ENCODE results near the gene HUS1B. TPM values are rescaled to one million over a fixed set of nuclear protein-coding genes. Genes with fewer than 3 reads are reported as not detected.

Gene HUS1B
- total RNA-seq, 1 donor from 2014 or later, result 0.98 TPM

GRCh38 chr6:692858-693722 lies 36.2 kb upstream of the HUS1B start, which contains the start of gene EXOC2:
TSS of gene EXOC2 (minus strand) at chr6:693139. CDS start at chr6:637818, 55,321 bp downstream.
- peak within 1 kb of the TSS; percentile 96 to 98 for H3K4me3 ChIP-seq
- no peaks in the 10 kb centered on the region for H3K36me3 ChIP-seq
- no peaks in the 10 kb centered on the region for H3K27me3 ChIP-seq
- peak within 1 kb of the TSS; percentile 79 for H3K27ac ChIP-seq
- peaks cover 26% of the 10 kb centered on the region for H3K4me1 ChIP-seq
- TF ChIP-seq POLR2AphosphoS5 (IDR thresholded peaks at IDR 0.05; ENCODE audit: insufficient read depth in 1 of 2, low read depth in 1 of 2), result peak; percentile 40 to 78
- peak in 1 of 2 donors; percentile 12 for TF ChIP-seq POLR2A (IDR thresholded peaks at IDR 0.05)
- TF ChIP-seq CTCF (IDR thresholded peaks at IDR 0.05), result no peak
- intact Hi-C loops (cut with DNase I), result no loop called here
- no peak for DNase-seq (ENCODE audit: extremely low spot score in 2 of 2)
- no peaks in the 10 kb centered on the region for H3K9me3 ChIP-seq

GRCh38 chr6:692356-692851 lies 35.5 kb upstream of the HUS1B start:
- peak overlapping the region; percentile 96 to 98 for H3K4me3 ChIP-seq
- intact Hi-C loops (cut with DNase I), result no loop called here
- TF ChIP-seq POLR2A (IDR thresholded peaks at IDR 0.05) (no peak), POLR2AphosphoS5 (IDR thresholded peaks at IDR 0.05; ENCODE audit: insufficient read depth in 1 of 2, low read depth in 1 of 2) (no peak), CTCF (IDR thresholded peaks at IDR 0.05) (no peak)
- peak overlapping the region; percentile 79 for H3K27ac ChIP-seq
- no peaks in the 10 kb centered on the region for H3K9me3 ChIP-seq
- no peaks in the 10 kb centered on the region for H3K27me3 ChIP-seq
- H3K4me1 ChIP-seq, result peaks cover 26% of the 10 kb centered on the region
- no peak for DNase-seq (ENCODE audit: extremely low spot score in 2 of 2)
- H3K36me3 ChIP-seq, result no peaks in the 10 kb centered on the region

- no peak overlapping the region for H3K27ac ChIP-seq
- H3K36me3 ChIP-seq, result no peaks in the 10 kb centered on the region
- peaks cover 27% of the 10 kb centered on the region for H3K4me1 ChIP-seq
- H3K27me3 ChIP-seq, result no peaks in the 10 kb centered on the region
- no peak overlapping the region for H3K4me3 ChIP-seq
- intact Hi-C loops (cut with DNase I), result no loop called here
- no peaks in the 10 kb centered on the region for H3K9me3 ChIP-seq
- TF ChIP-seq POLR2A (IDR thresholded peaks at IDR 0.05) (no peak), CTCF (IDR thresholded peaks at IDR 0.05) (no peak), POLR2AphosphoS5 (IDR thresholded peaks at IDR 0.05; ENCODE audit: insufficient read depth in 1 of 2, low read depth in 1 of 2) (no peak)
- DNase-seq (ENCODE audit: extremely low spot score in 2 of 2), result no peak
Observed at GRCh38 chr6:689223-689622, 32.3 kb upstream of the HUS1B start.

GRCh38 chr6:686497-686896 lies 29.6 kb upstream of the HUS1B start:
- no peaks in the 10 kb centered on the region for H3K9me3 ChIP-seq
- H3K36me3 ChIP-seq, result no peaks in the 10 kb centered on the region
- H3K27ac ChIP-seq, result no peak overlapping the region
- H3K27me3 ChIP-seq, result no peaks in the 10 kb centered on the region
- intact Hi-C loops (cut with DNase I), result no loop called here
- TF ChIP-seq POLR2A (IDR thresholded peaks at IDR 0.05), result no peak
- TF ChIP-seq CTCF (IDR thresholded peaks at IDR 0.05), result no peak
- TF ChIP-seq POLR2AphosphoS5 (IDR thresholded peaks at IDR 0.05; ENCODE audit: insufficient read depth in 1 of 2, low read depth in 1 of 2), result no peak
- DNase-seq (ENCODE audit: extremely low spot score in 2 of 2), result no peak
- H3K4me1 ChIP-seq, result peaks cover 23% of the 10 kb centered on the region
- no peak overlapping the region for H3K4me3 ChIP-seq

All from vagina (tissue), 2 donors.